Gastrocnemius medialis (tissue), 4 donors: Measurements from ENCODE around the gene SLC7A8. TPM values are rescaled to one million over a fixed set of nuclear protein-coding genes. Genes with fewer than 3 reads are reported as not detected.
A peak's percentile ranks its signal among the peaks of the same experiment; 100 is the strongest.

ENCODE experiments used
- ATAC-seq, 2 donors: fragments of 150-250 bp; one replicate each; pipeline ENCODE4 v1.9.1; 2016
- DNase-seq, 2 donors: peaks; one replicate each; pipeline ENCODE4 v3.0.0-alpha.2; 2019
- H3K27ac ChIP-seq, 4 donors: fragments of 200-600 bp; sonication (generic); 1 replicate in 1 of 4; 2 replicates in 3 of 4; pipeline ENCODE4 v1.5.1; 2016 to 2018; ENCODE audit warnings: mild to moderate bottlenecking in 2 of 4, moderate library complexity in 1 of 4
- H3K27me3 ChIP-seq, 3 donors: fragments of 200-600 bp; sonication (generic) in 2 of 3; 1 replicate in 1 of 3; 2 replicates in 2 of 3; pipeline versions ENCODE4 v1.5.1 to v1.6.0; 2016 to 2019; ENCODE audit warnings: mild to moderate bottlenecking in 1 of 3, moderate library complexity in 1 of 3
- H3K36me3 ChIP-seq, 2 donors: fragments of 200-600 bp; sonication (generic) in 1 of 2; one replicate each; pipeline ENCODE4 v1.5.1; 2017 to 2018
- H3K4me1 ChIP-seq, 2 donors: fragments of 200-600 bp; sonication (generic) in 1 of 2; one replicate each; pipeline ENCODE4 v1.5.1; 2016 to 2017; ENCODE audit warnings: mild to moderate bottlenecking in 2 of 2
- H3K4me3 ChIP-seq, 4 donors: fragments of 200-600 bp; sonication (generic) in 3 of 4; 1 replicate in 1 of 4; 2 replicates in 3 of 4; pipeline ENCODE4 v1.5.1; 2016 to 2019; ENCODE audit warnings: mild to moderate bottlenecking in 2 of 4
- H3K9me3 ChIP-seq, 3 donors: fragments of 200-600 bp; sonication (generic) in 2 of 3; 1 replicate in 1 of 3; 2 replicates in 2 of 3; pipeline ENCODE4 v1.5.1; 2016 to 2019
- CTCF ChIP-seq, 5 experiments: fragments of 450-650 bp in 3 of 5; fragments of 200-600 bp in 2 of 5; sonication (generic) in 2 of 5; IDR thresholded peaks in 4 of 5; conservative IDR thresholded peaks in 1 of 5; 1 replicate in 4 of 5; 2 replicates in 1 of 5; pipeline ENCODE4 v1.5.1; 2016 to 2019; ENCODE audit warnings: antibody characterized with exemption in 5 of 5, mild to moderate bottlenecking in 3 of 5, moderate library complexity in 3 of 5
- POLR2A ChIP-seq, 2 donors: fragments of 450-650 bp; IDR thresholded peaks; one replicate each; pipeline ENCODE4 v1.6.1; 2017; ENCODE audit warnings: antibody characterized with exemption in 2 of 2, mild to moderate bottlenecking in 2 of 2, moderate library complexity in 2 of 2
- in situ Hi-C, 4 donors: fragments of 200-750 bp; cut with MboI; loops; one replicate each; pipeline versions ENCODE4 v1.15.0 to v1.8.0; 2017; ENCODE audit warnings: low sequenced_read_pairs in 4 of 4
- intact Hi-C: fragments of 100-400 bp; cut with DNase I; formaldehyde crosslinking; loops from one replicate; pipeline ENCODE4 v1.15.1; 2023; ENCODE audit warnings: low total_unique reads
- total RNA-seq, 4 donors: library from RNA; depleted of rRNA; stranded (reverse); fragments of >200 nt; gene quantifications; one replicate each; pipeline versions ENCODE4 v1.1.0 to v1.2.3, GENCODE V29; 2016

SLC7A8 gene
- total RNA-seq, 4 donors from 2014 or later, result 34.5 to 199 (median 63.7) TPM

- H3K4me3 ChIP-seq, result no peak overlapping the region
- no peaks in the 10 kb centered on the region for H3K27me3 ChIP-seq
- in situ Hi-C loops (no loop called here), intact Hi-C loops (no loop called here)
- H3K4me1 ChIP-seq, result peaks cover 39 to 47% of the 10 kb centered on the region in 2 donors
- H3K36me3 ChIP-seq, result peaks cover 0 to 10% of the 10 kb centered on the region in 2 donors
- peak overlapping the region in 1 of 4 donors; percentile 67 for H3K27ac ChIP-seq
- TF ChIP-seq POLR2A (IDR thresholded peaks at IDR 0.05), result no peak
- TF ChIP-seq CTCF (IDR thresholded peaks at IDR 0.05 in 4 of 5, conservative IDR thresholded peaks at IDR 0.05 in 1 of 5), result no peak
- DNase-seq (no peak), ATAC-seq (no peak)
- no peaks in the 10 kb centered on the region for H3K9me3 ChIP-seq
Measured at GRCh38 chr14:23173796-23174195, 9.7 kb downstream of the SLC7A8 start.

DNA sequence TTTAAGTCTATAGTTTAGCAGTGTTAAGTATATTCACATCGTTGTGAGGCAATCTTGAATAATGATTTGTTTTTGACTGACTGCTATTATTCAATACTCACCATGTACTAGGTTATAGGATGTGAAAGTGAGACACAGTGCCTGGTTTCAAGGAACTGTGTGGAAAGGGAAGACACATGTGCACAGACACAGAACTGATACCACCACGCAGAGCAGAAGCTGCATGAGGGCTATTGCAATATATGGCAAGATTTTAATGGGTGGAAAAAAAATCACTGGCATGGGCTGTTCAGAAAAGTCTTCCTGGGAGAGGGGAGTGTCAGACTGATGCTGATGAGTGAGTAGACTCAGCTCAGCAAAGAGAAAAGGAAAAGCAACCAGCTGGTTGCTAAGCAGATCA lies 10.4 kb downstream of the SLC7A8 start:
- H3K9me3 ChIP-seq, result no peaks in the 10 kb centered on the region
- H3K27ac ChIP-seq, result no peak overlapping the region
- H3K27me3 ChIP-seq, result no peaks in the 10 kb centered on the region
- DNase-seq (no peak), ATAC-seq (no peak)
- peaks cover 0 to 10% of the 10 kb centered on the region in 2 donors for H3K36me3 ChIP-seq
- peaks cover 32 to 42% of the 10 kb centered on the region in 2 donors for H3K4me1 ChIP-seq
- intact Hi-C loops, result no loop called here
- TF ChIP-seq CTCF (IDR thresholded peaks at IDR 0.05 in 4 of 5, conservative IDR thresholded peaks at IDR 0.05 in 1 of 5), result no peak
- TF ChIP-seq POLR2A (IDR thresholded peaks at IDR 0.05), result no peak
- no peak overlapping the region for H3K4me3 ChIP-seq
- in situ Hi-C loops, result no loop called here

- peaks cover 0 to 10% of the 10 kb centered on the region in 2 donors for H3K36me3 ChIP-seq
- H3K4me3 ChIP-seq, result no peak overlapping the region
- in situ Hi-C loops (no loop called here), intact Hi-C loops (no loop called here)
- no peak overlapping the region for H3K27ac ChIP-seq
- ATAC-seq, result no peak
- H3K4me1 ChIP-seq, result peaks cover 29 to 38% of the 10 kb centered on the region in 2 donors
- TF ChIP-seq CTCF (IDR thresholded peaks at IDR 0.05 in 4 of 5, conservative IDR thresholded peaks at IDR 0.05 in 1 of 5) (no peak), POLR2A (IDR thresholded peaks at IDR 0.05) (no peak)
- H3K9me3 ChIP-seq, result no peaks in the 10 kb centered on the region
- no peak for DNase-seq
- H3K27me3 ChIP-seq, result no peaks in the 10 kb centered on the region
Measured at GRCh38 chr14:23172574-23172973, 10.9 kb downstream of the SLC7A8 start.

- no peak for ATAC-seq
- H3K27ac ChIP-seq, result no peak overlapping the region
- no peaks in the 10 kb centered on the region for H3K27me3 ChIP-seq
- H3K36me3 ChIP-seq, result peaks cover 0 to 11% of the 10 kb centered on the region in 2 donors
- intact Hi-C loops (no loop called here), in situ Hi-C loops (no loop called here)
- TF ChIP-seq POLR2A (IDR thresholded peaks at IDR 0.05), result no peak
- DNase-seq, result no peak
- no peak overlapping the region for H3K4me3 ChIP-seq
- no peaks in the 10 kb centered on the region for H3K9me3 ChIP-seq
- peaks cover 29 to 33% of the 10 kb centered on the region in 2 donors for H3K4me1 ChIP-seq
Measured at GRCh38 chr14:23172096-23172495, 11.4 kb downstream of the SLC7A8 start.

DNA sequence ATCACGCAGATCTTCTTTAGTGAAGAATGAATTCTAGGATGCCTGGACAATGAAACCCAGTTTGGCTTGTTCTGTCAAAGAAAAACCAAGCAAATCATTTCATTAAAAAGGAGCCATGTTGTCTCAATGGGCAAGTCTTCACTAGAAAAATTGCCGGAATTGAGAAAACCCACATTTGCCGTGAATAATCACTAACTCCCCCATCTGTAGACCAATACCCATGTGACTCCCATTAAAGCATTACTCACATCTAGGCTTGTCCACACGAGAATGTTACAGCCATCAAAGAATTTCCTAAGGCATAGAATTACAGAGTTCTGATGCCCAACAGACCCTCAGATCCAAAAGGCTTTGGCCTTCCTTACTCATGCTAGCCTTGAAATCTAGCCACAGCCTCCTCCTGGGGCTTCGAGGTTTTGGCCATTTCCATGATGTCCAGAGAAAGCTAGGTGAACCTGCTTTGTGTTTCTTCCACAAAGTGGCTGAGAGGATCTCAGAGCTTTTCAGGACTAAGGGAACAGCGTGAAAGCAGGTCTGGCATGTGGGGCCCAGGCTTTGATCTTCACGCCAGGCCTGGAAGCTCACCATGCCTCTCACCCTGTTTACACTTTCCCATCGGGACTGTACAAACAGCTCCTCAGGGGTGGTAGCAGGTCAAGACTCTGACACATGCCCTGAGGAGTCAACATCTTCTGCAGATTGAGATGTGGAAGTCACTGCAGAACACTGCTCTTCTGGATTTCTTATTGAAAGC lies 12.1 kb downstream of the SLC7A8 start:
- TF ChIP-seq CTCF (IDR thresholded peaks at IDR 0.05 in 4 of 5, conservative IDR thresholded peaks at IDR 0.05 in 1 of 5), result no peak
- TF ChIP-seq POLR2A (IDR thresholded peaks at IDR 0.05), result no peak
- Histone ChIP-seq H3K36me3 (peaks cover 0 to 18% of the 10 kb centered on the region in 2 donors), H3K27me3 (no peaks in the 10 kb centered on the region), H3K27ac (no peak overlapping the region), H3K4me1 (peaks cover 27% of the 10 kb centered on the region in 2 donors), H3K4me3 (no peak overlapping the region), H3K9me3 (no peaks in the 10 kb centered on the region)
- ATAC-seq (no peak), DNase-seq (no peak)
- intact Hi-C loops (no loop called here), in situ Hi-C loops (no loop called here)
